ENCODE results near the gene DCAF17.
"Not testable (repeated sequence)": the region's sequence is repeated elsewhere in the genome, so short reads cannot be mapped to it uniquely, and the experiment has no call there.

Gene DCAF17

GRCh38 chr2:171452773-171453172 lies 18.7 kb downstream of the DCAF17 start:
- DNase-seq (ENCODE audit: low read depth in 2 of 2), result no peak

GRCh38 chr2:171459498-171459897 lies 25.5 kb downstream of the DCAF17 start:
- no peak for DNase-seq (ENCODE audit: low read depth in 2 of 2)

GRCh38 chr2:171460537-171460936 lies 26.5 kb downstream of the DCAF17 start:
- no peak for DNase-seq (ENCODE audit: low read depth in 2 of 2)

- DNase-seq (ENCODE audit: low read depth in 2 of 2), result no peak
Measured at GRCh38 chr2:171469176-171469575, 35.1 kb downstream of the DCAF17 start.

GRCh38 chr2:171470129-171470528 lies 36.1 kb downstream of the DCAF17 start:
- no peak for DNase-seq (ENCODE audit: low read depth in 2 of 2)

- no peak for DNase-seq (ENCODE audit: low read depth in 2 of 2)
Measured at GRCh38 chr2:171475979-171476378, 42.0 kb downstream of the DCAF17 start.

- DNase-seq (ENCODE audit: low read depth in 2 of 2), result no peak
Measured at GRCh38 chr2:171478345-171478744, 44.3 kb downstream of the DCAF17 start.

GRCh38 chr2:171479154-171479814 lies 45.3 kb downstream of the DCAF17 start:
- DNase-seq (ENCODE audit: low read depth in 2 of 2), result no peak

- DNase-seq (ENCODE audit: low read depth in 2 of 2), result no peak
Measured at GRCh38 chr2:171480908-171481307, 46.9 kb downstream of the DCAF17 start.

GRCh38 chr2:171482308-171482707 lies 48.3 kb downstream of the DCAF17 start:
- DNase-seq (ENCODE audit: low read depth in 2 of 2), result no peak

- DNase-seq (ENCODE audit: low read depth in 2 of 2), result no peak
Measured at GRCh38 chr2:171482877-171483276, 48.9 kb downstream of the DCAF17 start.

- DNase-seq (ENCODE audit: low read depth in 2 of 2), result no peak
Measured at GRCh38 chr2:171483793-171484192, 49.8 kb downstream of the DCAF17 start.

- no peak for DNase-seq (ENCODE audit: low read depth in 2 of 2)
Measured at GRCh38 chr2:171485116-171485515, 51.1 kb downstream of the DCAF17 start.

- no peak for DNase-seq (ENCODE audit: low read depth in 2 of 2)
Measured at GRCh38 chr2:171487201-171487600, 53.2 kb downstream of the DCAF17 start.

GRCh38 chr2:171487803-171488259 lies 53.8 kb downstream of the DCAF17 start:
- no peak for DNase-seq (ENCODE audit: low read depth in 2 of 2)

- no peak for DNase-seq (ENCODE audit: low read depth in 2 of 2)
Measured at GRCh38 chr2:171490577-171490976, 56.6 kb downstream of the DCAF17 start.

GRCh38 chr2:171491292-171491691 lies 57.3 kb downstream of the DCAF17 start:
- DNase-seq (ENCODE audit: low read depth in 2 of 2), result no peak

- DNase-seq (ENCODE audit: low read depth in 2 of 2), result no peak
Measured at GRCh38 chr2:171492664-171493063, 58.6 kb downstream of the DCAF17 start.

- DNase-seq (ENCODE audit: low read depth in 2 of 2), result not testable (repeated sequence)
Measured at GRCh38 chr2:171497664-171498063, 63.6 kb downstream of the DCAF17 start.

- no peak for DNase-seq (ENCODE audit: low read depth in 2 of 2)
Measured at GRCh38 chr2:171505374-171505773, 71.3 kb downstream of the DCAF17 start.

GRCh38 chr2:171509945-171510731 lies 76.1 kb downstream of the DCAF17 start:
- no peak for DNase-seq (ENCODE audit: low read depth in 2 of 2)

- no peak for DNase-seq (ENCODE audit: low read depth in 2 of 2)
Measured at GRCh38 chr2:171512014-171512413, 78.0 kb downstream of the DCAF17 start.

- DNase-seq (ENCODE audit: low read depth in 2 of 2), result no peak
Measured at GRCh38 chr2:171512683-171513195, 78.7 kb downstream of the DCAF17 start.
